ENCODE data around the gene SCGB3A2. TPM values are rescaled to one million over a fixed set of nuclear protein-coding genes. Genes with fewer than 3 reads are reported as not detected.

SCGB3A2 gene, protein sequence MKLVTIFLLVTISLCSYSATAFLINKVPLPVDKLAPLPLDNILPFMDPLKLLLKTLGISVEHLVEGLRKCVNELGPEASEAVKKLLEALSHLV
- total RNA-seq (2014; rRNA removed; shearing (Covaris generic)) = not detected in 2 replicates

DNA sequence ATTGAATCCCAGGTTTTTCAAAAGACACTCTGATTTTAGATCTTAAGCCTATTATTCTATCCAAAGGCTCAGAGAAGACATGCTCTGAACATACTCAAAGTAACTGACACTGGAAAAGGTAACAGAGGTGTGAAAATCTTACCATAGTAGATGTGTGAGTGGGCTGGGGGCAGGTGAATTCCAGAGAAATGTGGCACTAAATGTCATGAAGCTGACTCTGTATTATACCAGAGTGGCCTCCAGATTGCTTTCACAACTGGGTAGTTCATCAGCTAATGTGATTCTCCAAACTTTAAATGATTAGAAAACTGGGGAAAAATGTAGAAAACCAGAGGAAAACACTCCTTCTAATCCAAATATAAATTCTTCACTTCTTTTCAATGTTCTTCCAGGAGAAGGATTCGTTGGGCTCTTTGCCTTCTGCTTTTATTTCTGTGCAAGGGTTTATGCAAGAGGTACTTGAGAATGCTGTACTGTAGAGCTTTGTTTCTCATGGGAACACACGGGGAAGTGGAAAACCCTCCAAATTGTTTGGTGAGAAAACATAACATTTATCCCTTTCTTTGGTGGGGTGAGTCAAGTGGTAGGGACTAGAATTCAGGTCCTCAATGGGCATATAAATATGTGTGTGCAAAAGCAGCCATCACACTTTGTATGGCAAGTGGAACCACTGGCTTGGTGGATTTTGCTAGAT is at the start of gene SCGB3A2:
SCGB3A2 (plus strand) TSS at position 646 of the 694 bp plus-strand sequence. CDS start 93 bp downstream, outside the sequence.
- no peak for DNase-seq (ENCODE audit: low spot score)

DNA sequence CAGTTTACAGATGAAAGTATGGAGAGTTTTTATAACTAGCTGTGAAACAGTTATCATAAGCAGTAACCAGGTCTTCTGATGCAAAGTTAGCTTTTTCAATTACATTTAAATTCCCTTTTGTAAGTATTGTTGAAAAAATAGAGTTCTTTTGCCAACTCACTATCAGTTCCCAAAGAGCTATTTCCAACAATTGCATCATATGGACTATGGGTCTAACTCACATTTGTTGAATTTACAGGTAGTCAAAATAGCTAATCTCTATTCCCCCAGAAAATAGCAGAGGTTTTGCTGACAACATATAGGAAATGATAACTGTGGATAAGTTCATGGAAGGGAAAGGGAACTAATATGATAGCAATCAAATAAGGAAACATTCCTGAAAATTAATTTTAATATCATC is 48.5 kb upstream of the SCGB3A2 start:
- DNase-seq (ENCODE audit: low spot score) = no peak

DNA sequence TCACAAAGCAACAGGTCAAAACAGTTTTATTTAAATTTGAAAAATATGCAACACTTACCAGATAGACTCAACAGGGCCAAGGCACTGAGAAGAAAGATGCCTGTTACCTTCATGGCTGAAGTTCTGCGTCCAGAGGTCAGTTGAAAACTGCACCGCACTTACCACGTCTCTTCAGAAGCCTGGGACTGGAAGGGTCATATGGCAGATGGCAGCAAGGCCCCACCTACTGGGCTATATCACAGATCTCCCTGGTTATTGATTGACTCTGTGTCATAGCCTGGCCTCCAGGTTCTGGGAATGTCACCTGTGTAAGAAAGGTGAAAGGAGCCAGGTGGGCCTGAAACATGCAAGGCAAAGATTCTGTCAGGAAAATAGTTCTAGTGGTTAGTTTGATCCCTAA is 47.0 kb upstream of the SCGB3A2 start, which contains the start of gene SPINK1:
SPINK1 (minus strand) TSS at position 207 of the 400 bp plus-strand sequence; CDS start at position 113, 94 bp downstream.
- no peak for DNase-seq (ENCODE audit: low spot score)

DNA sequence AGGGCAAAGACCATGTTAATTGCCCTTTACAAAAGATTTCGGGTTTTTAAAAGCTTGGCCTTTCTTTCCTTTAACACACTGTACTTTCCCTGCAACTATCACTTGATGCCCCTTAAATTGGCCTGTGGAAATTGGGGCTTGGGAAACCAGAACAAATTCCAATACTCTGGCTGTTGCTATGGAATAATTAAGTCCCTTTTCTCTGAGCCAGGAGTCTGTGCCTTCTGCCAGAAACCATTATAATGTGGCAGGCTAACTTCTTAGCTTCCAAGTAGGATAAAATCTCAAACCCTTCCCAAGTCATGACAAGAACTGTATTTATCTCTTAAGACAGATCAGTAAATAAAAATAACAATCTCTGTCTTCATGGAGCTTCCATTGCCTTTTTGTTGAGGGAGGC is 46.0 kb upstream of the SCGB3A2 start:
- no peak for DNase-seq (ENCODE audit: low spot score)

DNA sequence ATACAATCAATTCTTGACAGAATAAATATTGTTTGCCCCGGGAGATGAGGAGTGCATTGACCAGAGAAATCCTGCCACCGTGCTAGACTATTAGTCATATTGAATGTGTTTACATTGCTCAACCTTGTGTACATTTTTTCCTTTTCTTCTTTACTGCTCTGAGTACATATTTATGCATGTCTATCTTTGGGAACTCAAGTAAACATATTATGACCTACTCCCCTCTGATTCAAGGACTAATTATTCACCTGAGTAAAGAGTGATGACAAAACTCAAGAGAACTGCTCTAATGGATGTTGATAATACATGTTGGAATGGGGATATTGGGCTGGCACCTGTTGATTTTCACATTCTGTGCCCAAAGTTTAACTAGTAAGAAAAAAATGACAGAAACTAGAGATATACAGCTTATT is 43.1 kb upstream of the SCGB3A2 start:
- peak; percentile 11 for DNase-seq (ENCODE audit: low spot score)

DNA sequence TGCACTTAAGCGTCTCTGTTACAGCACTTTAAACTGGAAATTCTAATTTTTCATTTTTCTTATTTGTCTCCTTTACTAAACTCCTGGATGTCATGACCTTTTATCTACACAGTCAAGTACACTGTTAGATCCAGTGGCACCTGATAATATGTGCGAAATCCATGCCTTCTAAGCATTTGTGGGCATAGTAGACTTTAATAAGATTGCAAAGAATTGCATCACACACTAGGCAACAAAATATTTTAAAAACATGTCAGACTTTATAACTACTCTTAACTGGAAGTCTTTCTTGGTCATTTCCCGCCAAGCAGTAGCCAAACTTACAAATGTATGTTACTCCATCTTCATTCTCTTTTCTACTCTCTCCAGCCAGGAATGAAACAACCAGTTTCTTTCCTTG is 42.1 kb upstream of the SCGB3A2 start:
- no peak for DNase-seq (ENCODE audit: low spot score)

DNA sequence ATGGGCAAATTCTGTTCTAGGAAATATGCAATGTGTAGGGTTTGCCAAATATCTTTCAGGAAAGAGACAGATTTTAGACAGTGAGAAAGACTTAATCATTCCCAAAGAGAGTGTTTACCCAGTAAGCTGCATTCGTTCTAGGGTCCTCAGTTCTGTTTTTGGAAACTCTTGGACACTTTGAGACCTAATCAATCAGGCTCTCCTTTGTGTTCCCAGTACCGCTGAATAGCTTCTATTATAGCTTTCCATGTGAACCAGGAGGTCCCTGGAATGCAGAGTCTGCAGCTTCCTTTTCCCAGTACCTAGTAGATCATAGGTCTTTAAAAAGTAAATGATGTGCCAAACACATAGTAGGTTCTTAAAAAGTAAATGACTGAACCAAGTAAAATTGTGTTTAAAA is 35.6 kb upstream of the SCGB3A2 start:
- DNase-seq (ENCODE audit: low spot score) = no peak

DNA sequence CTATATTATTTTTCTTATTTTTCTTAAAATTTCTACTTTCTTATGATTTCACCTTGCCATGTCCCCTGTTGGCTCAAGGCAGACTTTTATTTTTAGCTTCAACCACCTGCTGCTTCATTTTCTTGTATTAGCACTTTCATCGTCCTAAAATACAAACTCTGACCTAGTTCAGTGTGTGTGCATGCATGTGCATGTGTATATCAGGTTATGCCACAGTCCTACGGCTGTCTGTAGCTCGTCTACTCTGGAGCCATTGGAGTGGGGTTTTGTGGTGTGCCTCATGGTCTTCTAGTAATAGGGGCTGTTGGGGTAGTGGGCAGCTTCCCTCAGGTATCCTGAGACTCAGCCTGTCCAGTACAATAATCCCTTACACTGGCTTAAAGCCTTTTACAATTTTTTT is 33.7 kb upstream of the SCGB3A2 start:
- no peak for DNase-seq (ENCODE audit: low spot score)

DNA sequence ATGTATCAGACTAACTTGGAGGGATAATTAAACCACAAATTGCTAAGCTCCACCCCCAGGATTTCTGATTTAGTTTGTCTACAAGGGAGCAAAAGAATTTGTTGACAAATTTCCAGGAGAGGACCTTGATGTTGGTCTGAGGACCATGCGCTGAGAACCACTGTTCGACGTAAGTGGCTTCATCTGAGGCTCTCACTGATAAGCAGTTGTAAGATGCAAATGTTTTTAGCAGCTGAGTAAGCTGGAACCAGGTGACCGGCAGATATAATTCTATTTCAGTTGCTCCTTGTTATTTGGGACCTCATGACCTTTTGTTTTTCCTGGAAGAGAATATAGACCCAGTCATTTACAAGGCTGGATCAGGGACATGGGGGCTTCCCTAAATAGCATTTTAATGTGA is 32.9 kb upstream of the SCGB3A2 start:
- no peak for DNase-seq (ENCODE audit: low spot score)

DNA sequence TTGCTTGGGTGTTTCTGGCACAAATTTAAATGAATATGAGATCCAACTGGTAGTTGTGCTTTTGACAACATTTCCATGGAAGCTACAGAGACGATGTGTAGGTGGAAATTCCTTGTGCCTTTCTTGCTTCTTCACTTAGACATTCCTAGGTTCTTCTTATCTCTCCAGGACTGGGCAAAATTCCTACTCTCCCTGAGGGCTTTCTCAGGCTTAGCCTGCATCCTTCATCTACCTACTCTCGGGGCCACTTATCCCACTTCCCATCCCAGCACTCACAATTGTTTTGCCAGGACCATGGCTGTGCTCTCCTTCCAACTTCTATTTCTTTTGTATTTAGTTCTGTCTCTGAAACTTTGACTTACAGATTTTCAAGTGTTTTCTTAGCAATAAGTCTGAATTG is 29.3 kb upstream of the SCGB3A2 start:
- DNase-seq (ENCODE audit: low spot score) = no peak

DNA sequence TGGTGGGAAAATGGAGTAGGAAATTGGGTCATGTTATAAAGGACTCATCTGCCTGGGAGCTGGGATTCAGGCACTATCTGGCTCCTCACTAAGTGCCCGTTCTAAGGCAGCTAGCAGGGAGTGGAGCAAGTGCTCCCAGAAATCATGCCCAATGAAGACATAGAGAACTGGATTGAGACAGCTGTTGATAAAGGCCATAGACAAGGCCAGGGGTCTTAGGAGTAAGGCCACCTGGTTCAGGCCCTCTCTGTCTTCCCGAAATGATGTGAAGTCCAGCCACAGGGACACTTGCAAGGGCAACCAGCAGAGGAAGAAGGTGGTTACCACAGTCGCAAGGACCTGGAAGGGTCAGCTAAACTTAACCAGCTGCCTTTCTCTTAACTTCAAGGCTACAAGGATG is 26.9 kb upstream of the SCGB3A2 start:
- DNase-seq (ENCODE audit: low spot score) = no peak

DNA sequence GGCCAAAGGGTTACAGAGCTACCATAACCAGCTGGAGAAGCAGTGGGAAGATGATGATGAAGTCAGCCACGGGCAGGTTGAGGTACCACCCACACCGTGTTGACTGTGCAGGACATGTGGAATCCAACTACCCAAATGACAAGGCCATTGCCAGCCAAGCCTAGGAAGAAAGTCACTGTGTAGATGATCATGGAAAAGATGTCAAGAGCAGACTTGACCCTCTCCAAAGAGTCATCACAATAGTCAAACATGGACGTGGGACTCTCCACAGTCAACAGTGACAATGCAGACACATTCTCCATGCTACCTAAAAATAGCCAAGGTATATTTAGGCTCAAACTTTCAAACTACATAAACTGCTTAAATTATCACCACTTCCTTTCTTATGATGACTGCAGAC is 26.1 kb upstream of the SCGB3A2 start:
- no peak for DNase-seq (ENCODE audit: low spot score)

DNA sequence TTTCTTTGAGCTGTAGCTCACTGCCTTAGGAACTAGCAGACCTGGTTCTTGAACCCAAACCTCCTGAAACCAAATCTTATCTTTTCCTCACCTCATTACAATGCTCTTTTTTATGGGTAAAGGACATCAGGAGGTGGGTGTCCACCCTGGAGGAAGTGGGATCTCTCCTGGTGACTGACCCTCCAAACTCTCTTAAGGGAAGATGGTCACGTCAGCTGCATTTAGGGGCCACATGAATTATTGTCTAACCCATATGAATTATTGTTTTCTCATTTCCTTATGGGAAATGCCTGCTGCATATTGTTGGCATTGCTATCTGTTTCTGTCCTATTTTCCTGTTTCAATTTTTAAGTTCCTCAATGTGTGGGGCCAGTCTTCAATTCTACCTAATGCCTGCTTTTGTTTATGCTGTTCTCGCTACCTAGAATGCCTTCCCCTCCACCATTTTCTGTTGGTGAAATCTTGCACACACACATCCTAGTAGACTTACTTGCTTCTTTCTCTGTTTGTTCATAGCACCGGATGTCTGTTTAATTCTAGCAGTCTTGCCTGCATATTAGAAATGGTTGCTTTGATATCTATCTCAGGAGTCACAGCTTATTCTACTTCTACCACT is 25.0 kb upstream of the SCGB3A2 start:
- no peak for DNase-seq (ENCODE audit: low spot score)

DNA sequence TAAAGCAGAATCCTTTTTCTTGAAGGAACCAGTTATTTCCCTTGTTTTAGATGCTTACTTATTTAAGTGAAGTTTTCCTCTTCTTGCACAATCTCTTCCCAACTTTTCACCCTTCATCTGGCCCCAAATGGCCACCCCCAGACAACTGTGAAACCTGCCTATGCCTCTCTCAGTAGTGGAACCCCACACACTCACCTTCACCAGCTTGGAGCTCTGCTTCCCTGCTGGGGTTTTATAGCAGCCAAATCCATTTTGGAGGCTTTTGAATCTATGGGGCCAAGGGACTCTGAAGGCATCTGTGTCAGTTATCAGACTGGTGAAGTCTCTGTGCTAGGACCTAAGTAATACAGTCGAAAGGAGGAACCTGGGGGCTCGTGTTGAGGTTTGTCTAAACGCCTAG is 24.2 kb upstream of the SCGB3A2 start:
- DNase-seq (ENCODE audit: low spot score) = no peak

DNA sequence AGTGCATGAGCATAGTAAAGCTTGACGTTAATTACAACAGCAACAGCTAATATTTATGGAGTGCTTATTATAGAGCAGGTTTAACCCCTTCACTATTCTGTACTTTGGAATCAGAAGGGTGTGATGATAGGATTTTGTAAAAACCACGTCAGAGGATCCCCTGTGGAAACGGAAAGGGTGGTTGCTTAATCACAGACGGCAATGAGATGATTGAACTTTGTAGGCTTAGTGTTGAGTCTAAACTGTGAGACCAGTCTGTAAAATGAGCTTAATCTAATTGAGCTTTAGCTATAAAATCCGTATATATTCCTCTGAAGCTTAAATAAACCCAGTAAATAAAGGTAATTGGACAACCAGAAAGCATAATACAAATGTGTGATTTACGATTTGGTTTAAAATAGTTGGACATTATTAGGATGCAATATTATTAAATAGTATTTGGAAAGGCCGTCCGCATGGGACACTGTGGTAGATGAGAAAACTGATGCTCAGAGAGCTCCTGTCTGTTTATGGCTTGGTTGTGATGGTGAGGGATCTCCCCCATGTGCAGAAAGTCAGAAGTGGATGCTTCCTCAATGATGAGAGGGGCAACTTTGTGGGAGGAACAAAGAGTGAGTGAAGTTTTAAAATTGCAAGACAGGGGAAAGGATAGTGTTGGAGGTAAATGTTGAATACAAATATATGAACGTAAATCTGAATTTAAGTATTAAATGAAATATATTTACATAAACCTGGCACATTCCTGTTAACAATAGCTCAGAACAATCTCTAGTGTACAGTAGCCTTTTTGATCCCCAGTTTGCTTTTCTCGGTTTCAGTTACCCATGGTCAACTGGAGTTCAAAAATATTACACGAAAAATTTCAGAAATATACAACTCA is 23.4 kb upstream of the SCGB3A2 start:
- DNase-seq (ENCODE audit: low spot score) = no peak

DNA sequence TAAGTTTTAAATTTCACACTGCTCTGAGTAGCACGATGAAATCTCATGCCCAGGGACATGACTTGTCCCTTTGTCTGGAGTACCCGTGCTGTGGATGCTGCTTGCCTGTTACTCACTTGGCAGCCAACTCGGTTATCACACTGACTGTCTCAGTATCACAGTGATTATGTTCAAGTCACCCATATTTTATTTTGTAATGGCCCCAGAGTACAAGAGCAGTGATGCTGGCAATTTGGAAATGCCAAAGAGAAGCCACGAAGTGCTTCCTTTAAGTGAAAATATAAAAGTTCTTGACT is 22.8 kb upstream of the SCGB3A2 start:
- no peak for DNase-seq (ENCODE audit: low spot score)

DNA sequence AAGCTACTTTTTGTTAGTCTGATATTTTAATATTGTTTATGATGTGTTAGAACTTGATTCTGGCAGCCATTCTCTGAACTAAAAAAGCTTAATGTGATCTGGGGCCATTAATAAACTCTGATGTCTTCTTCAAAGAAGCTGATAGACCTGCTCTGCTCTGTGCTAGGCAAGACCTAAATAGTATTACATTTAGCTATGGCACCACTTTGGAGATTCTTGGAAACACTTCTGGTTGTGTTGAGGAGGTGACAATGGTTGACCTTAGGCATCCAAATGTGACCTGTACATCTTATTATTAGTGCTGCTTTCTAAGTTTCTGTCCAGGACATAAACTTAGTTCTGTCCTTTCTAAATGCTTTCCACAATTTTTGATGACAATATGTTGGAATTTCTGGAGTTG is 21.7 kb upstream of the SCGB3A2 start:
- DNase-seq (ENCODE audit: low spot score) = no peak

DNA sequence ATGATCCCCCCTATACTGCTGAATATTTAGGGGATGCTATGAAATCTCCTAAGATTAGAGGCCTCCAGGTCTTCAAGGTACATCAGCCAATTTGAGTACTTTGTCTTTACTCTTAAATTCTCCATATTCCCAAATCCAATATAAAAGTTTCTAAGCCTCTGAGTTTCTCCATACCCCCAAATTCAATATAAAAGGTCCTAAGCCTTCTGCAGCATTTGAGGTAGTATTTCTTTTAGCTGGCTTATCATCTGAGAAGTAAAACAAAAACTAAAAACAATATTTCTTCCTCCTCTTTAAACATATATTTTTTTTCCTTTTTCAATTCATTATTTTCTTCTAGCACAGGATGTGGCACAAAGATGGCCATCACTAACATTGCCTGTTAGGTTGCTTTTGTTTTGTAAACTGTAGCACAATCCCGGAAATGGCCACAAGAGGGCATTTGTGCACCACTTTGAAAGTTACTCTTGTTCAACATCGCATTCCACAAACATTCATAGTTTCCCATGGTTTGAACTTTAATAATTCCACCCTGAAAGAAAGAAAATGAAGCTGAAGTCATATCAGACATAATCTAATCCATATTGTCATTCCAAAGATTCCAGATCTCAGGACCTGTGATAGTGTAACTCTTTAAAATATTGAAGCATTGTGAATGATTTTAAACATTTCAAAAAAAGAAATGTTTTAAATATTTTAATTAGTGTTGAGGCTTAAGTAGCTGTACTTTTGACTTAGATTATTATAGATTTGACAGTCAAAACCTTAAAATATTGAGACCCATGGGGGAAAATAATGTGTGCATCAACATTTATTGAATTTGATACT is 21.0 kb upstream of the SCGB3A2 start:
- DNase-seq (ENCODE audit: low spot score) = peak; percentile 68

DNA sequence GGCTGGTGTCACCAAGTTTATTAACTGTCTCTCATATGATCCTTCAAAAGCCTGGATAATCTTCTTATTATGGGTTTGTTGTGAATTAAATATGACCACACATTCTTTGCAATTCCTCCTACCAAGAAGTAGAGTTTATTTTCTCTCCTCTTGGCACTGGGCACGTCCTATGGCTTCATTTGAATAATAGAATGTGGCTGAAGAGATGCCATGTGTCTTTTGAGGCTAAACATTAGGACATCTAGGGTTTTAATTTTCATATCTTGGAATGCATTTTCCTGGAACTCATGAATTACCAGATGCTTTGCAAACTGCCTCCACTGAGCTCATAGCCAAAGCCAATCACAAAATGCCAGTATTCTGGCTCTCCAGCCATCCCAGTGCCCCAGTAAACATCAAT is 19.9 kb upstream of the SCGB3A2 start:
- no peak for DNase-seq (ENCODE audit: low spot score)

DNA sequence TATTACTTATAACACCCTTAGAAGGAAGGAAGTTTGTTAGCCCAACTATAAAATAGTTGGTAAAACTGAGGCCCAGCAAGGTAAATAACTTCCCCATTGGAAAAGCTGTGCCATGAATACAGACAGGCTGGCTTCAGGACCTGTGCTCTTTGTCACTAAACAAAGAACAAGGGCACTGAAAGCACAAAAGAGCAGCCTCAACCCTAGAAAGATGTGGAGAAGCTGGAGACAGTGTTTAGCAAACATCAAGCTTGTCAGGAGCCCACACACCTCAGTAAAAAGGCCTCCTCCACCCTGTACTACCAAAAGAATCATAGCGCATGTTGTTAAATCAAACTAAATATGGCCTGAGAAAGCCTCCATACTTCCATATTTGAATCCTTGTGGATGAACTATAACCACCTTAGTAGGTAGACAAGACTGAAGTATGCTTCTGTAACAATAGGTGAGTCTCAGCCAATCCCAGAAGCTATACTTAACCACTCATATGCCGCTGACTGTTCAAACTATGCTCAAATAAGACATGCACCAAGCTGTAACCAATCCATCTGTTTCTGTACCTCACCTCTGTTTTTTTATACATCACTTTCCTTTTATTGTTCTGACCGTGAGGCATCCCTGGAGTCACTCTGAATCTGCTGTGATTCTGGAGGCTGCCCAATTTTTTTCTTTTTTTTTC is 18.4 kb upstream of the SCGB3A2 start:
- DNase-seq (ENCODE audit: low spot score) = no peak

DNA sequence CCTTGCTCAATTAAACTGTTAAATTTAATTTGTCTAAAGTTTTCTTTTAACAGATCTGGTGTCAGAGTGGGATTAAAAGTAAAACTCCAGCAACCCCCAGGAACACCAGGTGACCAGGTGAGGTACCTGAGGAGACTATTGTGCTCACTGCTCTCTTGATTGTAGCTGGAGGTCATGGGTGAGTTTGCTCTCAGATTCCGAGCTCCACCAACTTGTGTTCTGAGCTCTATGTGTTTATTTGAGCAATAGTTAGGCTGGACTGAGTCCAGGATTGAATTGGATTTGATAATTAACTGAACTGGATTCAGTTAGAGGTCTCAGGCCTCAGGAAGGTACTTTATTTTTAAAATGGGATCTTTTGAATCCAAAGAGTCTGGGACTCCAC is 17.9 kb upstream of the SCGB3A2 start:
- DNase-seq (ENCODE audit: low spot score) = no peak
